Measurements from ENCODE around the gene CPED1.
A peak's percentile ranks its signal among the peaks of the same experiment; 100 is the strongest.
"Not testable (repeated sequence)": the region's sequence is repeated elsewhere in the genome, so short reads cannot be mapped to it uniquely, and the experiment has no call there.

The CPED1 gene

GRCh38 chr7:120996988-120997345, 8.5 kb downstream of the CPED1 start:
- no peak for DNase-seq (ENCODE audit: low read depth)

GRCh38 chr7:120997882-120998474, 9.5 kb downstream of the CPED1 start:
- no peak for DNase-seq (ENCODE audit: low read depth)

- DNase-seq (ENCODE audit: low read depth), result no peak
These were observed 10.0 kb downstream of the CPED1 start for GRCh38 chr7:120998520-120998919.

DNA sequence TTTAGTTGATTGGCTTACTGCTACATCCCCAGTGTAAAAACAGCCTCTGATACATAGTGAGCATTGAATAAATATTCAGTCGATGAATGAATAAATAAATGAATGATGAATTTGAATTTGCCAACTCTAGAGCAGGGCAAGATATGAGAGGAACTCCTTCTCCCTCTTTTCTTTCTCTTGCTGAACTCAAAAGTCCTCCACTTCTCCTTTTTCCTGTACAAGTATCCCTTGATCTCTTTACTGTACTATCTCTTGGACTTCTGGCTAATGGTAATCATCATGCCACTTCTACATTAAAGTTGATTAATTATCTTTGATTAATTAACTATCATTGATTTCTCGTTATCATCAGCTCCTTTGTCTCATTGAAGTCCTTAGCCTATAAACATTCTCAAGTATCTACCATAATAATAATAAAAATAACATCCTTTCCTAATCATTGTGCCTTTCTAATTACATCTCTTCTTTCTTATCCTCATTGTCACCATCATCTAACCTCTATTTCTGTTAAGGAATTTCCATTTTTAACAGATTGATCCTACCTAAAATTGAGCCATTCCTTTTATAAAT, 10.6 kb downstream of the CPED1 start:
- DNase-seq (ENCODE audit: low read depth), result no peak

- DNase-seq (ENCODE audit: low read depth), result no peak
These were observed 11.8 kb downstream of the CPED1 start for GRCh38 chr7:121000081-121000983.

DNA sequence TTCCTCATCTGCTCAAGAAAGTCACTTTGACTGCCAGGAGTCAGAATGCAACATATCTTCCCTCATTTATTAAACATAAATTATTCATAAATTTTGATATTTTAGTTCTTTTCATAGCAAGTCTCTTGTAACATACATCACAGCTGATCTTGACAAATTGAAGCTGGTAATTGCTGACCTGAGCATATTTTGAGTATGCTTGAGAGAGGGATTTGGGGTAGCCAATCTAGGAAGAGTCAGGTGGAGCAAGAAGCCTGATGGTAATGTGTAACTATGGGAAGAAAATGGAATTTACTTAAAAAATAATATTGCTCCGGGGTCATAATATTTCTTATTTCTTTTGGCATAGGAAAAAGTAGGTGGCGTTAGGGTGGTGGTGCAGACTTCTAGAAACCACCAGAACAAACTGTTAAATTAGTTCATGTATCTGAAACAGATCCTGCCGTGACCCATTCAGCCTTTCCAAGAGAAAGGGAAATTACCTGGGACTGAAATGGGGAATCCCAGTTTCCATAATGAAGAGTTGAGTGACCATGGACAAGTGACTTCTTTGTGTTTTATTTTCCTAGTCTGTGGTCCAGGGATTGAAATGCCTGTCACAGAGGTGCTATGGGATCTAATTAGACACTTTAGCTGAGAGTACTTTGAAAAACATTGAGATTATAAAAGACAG, 12.9 kb downstream of the CPED1 start:
- no peak for DNase-seq (ENCODE audit: low read depth)

DNA sequence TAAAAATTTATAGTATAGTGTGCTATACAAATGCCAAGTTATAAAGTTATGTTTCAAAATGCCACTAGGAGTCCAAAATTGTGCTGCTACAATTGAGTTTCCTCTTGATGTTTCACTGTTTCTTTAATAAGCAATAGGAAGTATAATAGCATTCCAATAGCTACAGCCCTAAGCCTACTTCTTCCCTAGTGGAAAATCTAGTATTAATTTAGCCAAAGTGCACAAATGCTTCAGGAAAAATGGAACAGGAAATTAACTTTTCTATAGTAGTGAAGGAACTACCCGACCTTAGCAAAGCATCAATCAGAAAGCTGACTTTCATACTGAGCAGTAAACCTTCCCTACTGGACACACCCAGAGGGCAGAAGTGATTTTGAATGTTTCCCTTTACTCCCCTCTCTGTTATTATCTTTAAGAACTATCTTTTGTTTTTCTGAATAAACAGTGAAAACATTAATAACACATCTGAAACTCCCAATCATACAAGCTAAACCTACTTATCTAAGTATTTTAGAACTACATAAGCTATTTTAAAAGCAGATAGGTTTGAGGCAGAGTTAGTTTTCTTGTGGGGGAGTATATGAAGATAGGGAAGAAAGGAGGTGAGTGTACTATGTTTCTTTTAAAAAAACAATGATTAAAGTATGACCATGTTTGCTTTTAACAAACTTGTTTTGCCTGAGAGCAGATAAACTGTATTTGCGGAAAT, 13.7 kb downstream of the CPED1 start:
- no peak for DNase-seq (ENCODE audit: low read depth)

DNA sequence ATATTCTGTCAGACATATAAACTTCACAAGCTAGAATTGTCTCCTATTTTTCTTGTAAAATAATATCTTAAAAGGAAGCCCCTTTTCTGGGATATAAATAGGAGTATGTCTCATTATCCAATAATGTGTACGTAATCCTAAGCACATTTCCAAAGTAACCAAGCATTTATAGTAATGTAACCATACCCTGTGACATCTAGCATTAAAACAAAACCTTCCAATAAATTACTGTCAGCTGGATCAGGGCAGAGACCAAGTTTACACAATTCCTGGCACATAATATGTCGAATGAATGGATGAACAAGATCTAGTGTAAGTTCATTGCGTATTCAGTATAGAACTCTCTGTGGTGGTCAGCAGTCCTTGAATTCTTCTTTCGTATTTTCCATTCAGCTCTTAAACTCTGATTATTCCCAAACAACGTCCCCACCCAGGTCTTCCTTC, 14.3 kb downstream of the CPED1 start:
- peak; percentile 71 for DNase-seq (ENCODE audit: low read depth)

DNA sequence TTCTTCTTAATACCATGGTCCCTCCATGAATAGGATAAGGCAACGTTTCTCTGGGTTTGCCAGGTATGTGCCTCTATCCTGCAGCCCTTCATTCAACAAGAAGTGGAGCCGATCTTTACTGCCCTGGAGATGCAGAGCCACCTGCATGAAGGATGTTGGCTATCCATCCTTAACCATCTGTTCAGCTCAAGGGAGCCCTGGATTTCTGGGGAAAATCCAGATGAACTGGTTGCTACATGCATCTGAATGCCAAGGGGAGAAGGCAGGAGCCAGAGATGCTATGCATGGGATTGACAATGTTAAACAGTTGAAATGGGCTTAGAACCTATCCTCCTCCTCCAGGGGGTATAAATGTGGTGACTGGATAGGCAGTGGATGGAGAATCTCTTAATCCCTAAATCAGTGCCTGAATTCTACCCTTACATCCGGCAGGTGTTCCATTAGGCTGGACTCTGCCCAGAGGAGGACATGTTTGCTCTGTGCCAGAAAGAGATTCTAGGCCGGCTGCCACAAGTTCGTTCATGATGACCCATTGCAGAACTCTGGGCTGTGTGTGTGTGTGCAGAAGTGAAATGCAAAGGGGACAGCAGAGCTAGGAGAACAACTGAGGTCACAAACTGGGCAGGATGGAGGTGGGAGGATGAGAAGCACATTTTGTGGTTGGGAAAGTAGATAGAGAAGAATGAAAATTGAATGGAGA, 15.6 kb downstream of the CPED1 start:
- no peak for DNase-seq (ENCODE audit: low read depth)

- DNase-seq (ENCODE audit: low read depth), result not testable (repeated sequence)
These were observed 16.5 kb downstream of the CPED1 start for GRCh38 chr7:121005058-121005457.

- no peak for DNase-seq (ENCODE audit: low read depth)
These were observed 17.6 kb downstream of the CPED1 start for GRCh38 chr7:121005996-121006584.

GRCh38 chr7:121006711-121007315, 18.3 kb downstream of the CPED1 start:
- DNase-seq (ENCODE audit: low read depth), result no peak

- DNase-seq (ENCODE audit: low read depth), result no peak
These were observed 20.3 kb downstream of the CPED1 start for GRCh38 chr7:121008816-121009215.

GRCh38 chr7:121011401-121011800, 22.9 kb downstream of the CPED1 start:
- no peak for DNase-seq (ENCODE audit: low read depth)

DNA sequence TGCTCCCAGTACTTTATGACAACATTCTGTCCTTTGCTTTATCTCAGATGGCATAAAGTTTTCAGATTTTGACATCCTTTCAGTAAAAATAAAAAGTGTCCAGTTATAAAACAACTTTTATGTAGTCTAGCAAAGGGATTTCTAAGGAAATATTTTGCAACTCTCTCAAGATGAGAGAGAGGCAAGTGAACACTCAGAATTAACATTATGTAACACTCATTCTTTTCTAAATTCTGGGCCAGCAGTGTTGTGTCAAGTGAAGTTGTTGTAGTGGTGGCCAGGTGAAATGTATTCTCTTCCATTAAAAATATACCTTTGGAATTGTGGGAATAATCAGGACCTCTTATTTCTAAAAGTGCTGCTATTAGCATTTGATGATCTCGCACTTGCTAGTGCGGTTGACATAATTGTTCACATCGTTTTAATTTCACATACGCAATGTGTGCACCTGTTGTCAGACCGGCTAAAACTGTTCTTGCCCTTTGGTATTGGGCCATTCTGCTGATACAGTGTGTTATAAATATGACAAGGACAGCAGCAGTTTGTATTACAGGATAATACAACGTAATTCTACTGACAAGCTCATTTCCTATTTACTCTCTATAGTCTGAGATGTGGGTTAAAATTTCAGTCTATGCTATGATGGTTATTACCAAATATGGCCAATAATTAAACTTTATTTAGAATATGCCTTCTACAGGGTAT, 23.8 kb downstream of the CPED1 start:
- no peak for DNase-seq (ENCODE audit: low read depth)

- DNase-seq (ENCODE audit: low read depth), result no peak
These were observed 24.4 kb downstream of the CPED1 start for GRCh38 chr7:121012919-121013318.

DNA sequence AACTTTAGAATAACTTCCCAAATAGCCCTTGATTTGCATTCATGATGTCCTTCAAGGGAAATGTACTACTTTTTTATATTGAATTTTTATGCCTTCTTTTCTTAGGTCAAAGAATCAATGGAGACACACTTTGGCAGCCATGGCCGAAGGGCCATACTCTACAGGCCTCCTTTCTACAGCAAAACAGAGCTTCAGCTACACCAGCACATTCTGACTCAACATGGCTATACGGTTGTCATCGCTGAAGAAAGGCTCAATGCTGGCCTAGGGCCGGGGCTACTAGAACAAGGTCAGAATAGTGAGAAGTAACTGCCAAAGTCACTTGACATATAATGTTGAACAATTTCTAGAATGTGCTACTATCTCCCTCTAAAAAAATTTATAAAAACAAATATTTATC, 27.0 kb downstream of the CPED1 start:
- DNase-seq (ENCODE audit: low read depth), result no peak

GRCh38 chr7:121016966-121017365, 28.5 kb downstream of the CPED1 start:
- DNase-seq (ENCODE audit: low read depth), result peak; percentile 76

GRCh38 chr7:121017586-121017985, 29.1 kb downstream of the CPED1 start:
- DNase-seq (ENCODE audit: low read depth), result no peak

DNA sequence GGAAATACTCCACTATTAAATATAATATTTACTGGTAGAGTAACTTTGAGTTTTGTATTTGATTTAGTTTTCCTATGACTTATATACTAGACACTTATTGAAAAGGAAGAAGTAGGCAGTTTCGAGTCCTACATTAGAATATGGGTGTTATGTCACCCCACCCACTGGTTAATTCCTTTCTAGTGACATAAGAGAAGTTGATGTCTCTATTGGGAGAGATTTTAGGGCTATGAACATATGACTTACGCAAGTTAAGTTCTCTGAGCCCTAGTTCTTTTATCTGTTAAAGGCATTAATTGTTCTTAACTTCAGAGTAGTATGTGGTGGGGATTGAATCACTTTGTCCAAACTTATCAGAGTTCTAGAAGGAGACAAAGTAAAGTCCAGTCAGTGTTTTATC, 30.5 kb downstream of the CPED1 start:
- peak; percentile 20 for DNase-seq (ENCODE audit: low read depth)
